Naive thymus-derived CD4-positive, alpha-beta T cell (primary cell): ENCODE measurements around the gene TMOD4. TPM values are rescaled to one million over a fixed set of nuclear protein-coding genes. Genes with fewer than 3 reads are reported as not detected.

Experiments used
- ATAC-seq: fragments of 150-1000 bp; cut with Tn5 transposase; 2 replicates; pipeline ENCODE4 v1.10.0; 2021; ENCODE audit warnings: mild to moderate bottlenecking, moderate library complexity
- CTCF ChIA-PET: fragments of 350-600 bp; sonication (Branson Sonifier 250); formaldehyde crosslinking; loops from one replicate; lab custom pipeline; 2021; ENCODE audit warnings: antibody characterized with exemption; lab: Charles Lee
- POLR2A ChIA-PET: fragments of 350-600 bp; sonication (Branson Sonifier 250); formaldehyde crosslinking; loops from one replicate; lab custom pipeline; 2021; ENCODE audit warnings: antibody characterized with exemption, inconsistent platforms; lab: Charles Lee
- DNase-seq, 9 donors: peaks; one replicate each; pipeline versions ENCODE4 v3.0.0 to v3.0.0-alpha.2; 2020 to 2022; ENCODE audit warnings: mixed read lengths in 1 of 9
- H3K27ac ChIP-seq: one replicate; pipeline ENCODE4 v1.7.0; 2013; ENCODE audit warnings: mild to moderate bottlenecking, low read depth, low read length, moderate library complexity
- H3K27me3 ChIP-seq, 2 donors: one replicate each; pipeline ENCODE4 v1.7.0; 2013; ENCODE audit warnings: low read length in 2 of 2, mild to moderate bottlenecking in 2 of 2, moderate library complexity in 2 of 2; ENCODE audit not compliant: control insufficient read depth in 2 of 2, insufficient read depth in 2 of 2
- H3K36me3 ChIP-seq, 3 experiments: 1 replicate in 2 of 3; 2 replicates in 1 of 3; pipeline ENCODE4 v1.7.0; 2013; ENCODE audit warnings: low read length in 3 of 3, mild to moderate bottlenecking in 3 of 3, moderate library complexity in 1 of 3; ENCODE audit not compliant: insufficient read depth in 3 of 3, control insufficient read depth in 2 of 3
- H3K4me1 ChIP-seq, 2 donors: one replicate each; pipeline ENCODE4 v1.7.0; 2013; ENCODE audit warnings: low read length in 2 of 2, mild to moderate bottlenecking in 2 of 2, moderate library complexity in 1 of 2; ENCODE audit not compliant: control insufficient read depth in 2 of 2, insufficient read depth in 2 of 2
- H3K4me3 ChIP-seq: 2 replicates; pipeline ENCODE4 v1.7.0; 2013; ENCODE audit warnings: mild to moderate bottlenecking, low read length
- H3K9me3 ChIP-seq, 3 experiments: 1 replicate in 2 of 3; 2 replicates in 1 of 3; pipeline ENCODE4 v1.7.0; 2013; ENCODE audit warnings: low read length in 3 of 3; ENCODE audit not compliant: control insufficient read depth in 2 of 3
- H3K27ac Mint-ChIP-seq, 9 donors: one replicate each; pipeline ENCODE4 v1.8.0; 2020 to 2022; ENCODE audit warnings: mixed read lengths in 9 of 9, mild to moderate bottlenecking in 8 of 9, moderate library complexity in 5 of 9, inconsistent platforms in 2 of 9
- H3K27me3 Mint-ChIP-seq, 5 donors: one replicate each; pipeline ENCODE4 v1.8.0; 2021 to 2022; ENCODE audit warnings: mixed read lengths in 5 of 5, mild to moderate bottlenecking in 1 of 5
- H3K36me3 Mint-ChIP-seq, 5 donors: one replicate each; pipeline ENCODE4 v1.8.0; 2020 to 2022; ENCODE audit warnings: mixed read lengths in 5 of 5, mild to moderate bottlenecking in 3 of 5, inconsistent platforms in 1 of 5
- H3K4me1 Mint-ChIP-seq, 7 donors: one replicate each; pipeline ENCODE4 v1.8.0; 2020 to 2022; ENCODE audit warnings: mixed read lengths in 7 of 7, mild to moderate bottlenecking in 3 of 7, inconsistent platforms in 1 of 7
- H3K4me3 Mint-ChIP-seq, 10 donors: one replicate each; pipeline ENCODE4 v1.8.0; 2020 to 2022; ENCODE audit warnings: mild to moderate bottlenecking in 10 of 10, mixed read lengths in 10 of 10, moderate library complexity in 6 of 10, inconsistent platforms in 2 of 10
- H3K9me3 Mint-ChIP-seq, 11 donors: one replicate each; pipeline ENCODE4 v1.8.0; 2020 to 2022; ENCODE audit warnings: mixed read lengths in 11 of 11, mild to moderate bottlenecking in 4 of 11, inconsistent platforms in 1 of 11, moderate library complexity in 1 of 11
- intact Hi-C, 2 donors: fragments of 100-400 bp; cut with micrococcal nuclease; formaldehyde crosslinking; loops; one replicate each; pipeline ENCODE4 v1.15.1; 2023
- polyA plus RNA-seq, 2 donors: library from polyadenylated mRNA; unstranded; fragments of 300-500 nt; fragmentation: Illumina TruSeq; gene quantifications; one replicate each; pipeline ENCODE4 v1.2.3, GENCODE V29; 2021
- total RNA-seq, 6 experiments: library from RNA in 5 of 6; stranded (reverse) in 5 of 6; gene quantifications; 1 replicate in 5 of 6; 2 replicates in 1 of 6; pipeline ENCODE4 v1.2.3 and lab custom pipeline; 2021 to 2026

The TMOD4 gene
- total and polyA plus RNA-seq, 7 experiments from 2014 or later = 0.73 to 5.4 (median 3.6) TPM; not detected in 1

DNA sequence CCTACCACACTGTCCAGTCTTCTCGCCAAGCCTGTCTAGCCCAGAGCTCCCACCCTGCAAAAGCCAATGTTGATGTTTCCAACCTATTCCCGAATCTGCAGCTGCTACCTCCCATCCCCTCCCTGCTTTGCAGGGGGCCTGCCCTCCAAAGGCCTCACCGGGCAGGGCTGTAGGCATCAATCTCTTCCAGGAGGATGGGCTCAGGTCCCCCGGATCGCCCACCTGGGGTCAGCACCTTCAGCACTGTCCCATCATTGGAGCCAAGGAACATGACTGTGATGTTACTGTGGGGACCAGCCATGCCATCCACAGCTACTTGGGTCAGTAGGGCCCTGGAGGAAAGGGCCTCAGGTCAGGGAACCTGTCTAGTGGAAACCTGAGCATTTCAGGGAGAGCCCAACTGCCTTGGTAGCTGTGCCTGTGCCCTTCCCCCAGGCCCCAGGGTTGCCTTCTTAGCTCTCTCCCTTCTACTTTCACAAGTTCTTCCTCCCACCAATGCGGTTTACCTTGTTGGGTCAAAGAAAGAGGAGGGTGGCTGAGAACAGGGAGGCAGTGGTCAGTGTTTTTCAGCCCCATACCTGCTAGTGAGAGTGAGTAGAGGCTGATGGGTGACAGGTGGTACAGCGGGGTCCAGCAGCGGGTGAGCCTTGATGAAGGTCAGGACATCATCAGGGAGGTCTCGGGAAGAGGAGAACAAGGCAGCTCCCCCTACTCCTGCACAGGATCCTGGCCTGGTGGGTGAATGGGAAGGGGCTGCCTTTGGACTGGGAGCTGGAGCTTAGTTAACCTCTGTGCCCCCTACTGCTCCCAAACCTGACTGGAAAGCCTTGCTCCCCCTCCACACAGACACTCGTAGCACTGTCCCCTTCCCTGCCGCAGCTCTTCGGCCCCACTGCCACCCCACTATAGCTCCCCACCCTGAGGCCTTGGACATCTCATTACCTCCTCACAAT is 40.1 kb downstream of the TMOD4 start:
- Mint-ChIP-seq H3K4me3 (no peak overlapping the region), H3K9me3 (peaks cover 0 to 3% (median 0%) of the 10 kb centered on the region in 11 donors), H3K27me3 (peaks cover 0 to 7% (median 0%) of the 10 kb centered on the region in 5 donors), H3K36me3 (peaks cover 0 to 8% (median 5%) of the 10 kb centered on the region in 5 donors), H3K4me1 (peaks cover 8 to 11% (median 9%) of the 10 kb centered on the region in 7 donors), H3K27ac (no peak overlapping the region)
- Histone ChIP-seq H3K4me1 (peaks cover 0 to 4% of the 10 kb centered on the region in 2 donors), H3K9me3 (no peaks in the 10 kb centered on the region), H3K27me3 (no peaks in the 10 kb centered on the region), H3K4me3 (no peak overlapping the region), H3K36me3 (no peaks in the 10 kb centered on the region), H3K27ac (no peak overlapping the region)
- POLR2A ChIA-PET = interaction anchor here (0.7 to 1.2 kb wide), 2 partner anchors 21 to 24 kb away, joined by 3 read pairs; partner anchors contain the start of gene TNFAIP8L2
- intact Hi-C loops = no loop called here
- DNase-seq (no peak), ATAC-seq (no peak)
- CTCF ChIA-PET = interaction anchor here (0.8 kb wide), 1 partner anchor 855 kb away, joined by 4 read pairs; no protein-coding TSS in a partner anchor

DNA sequence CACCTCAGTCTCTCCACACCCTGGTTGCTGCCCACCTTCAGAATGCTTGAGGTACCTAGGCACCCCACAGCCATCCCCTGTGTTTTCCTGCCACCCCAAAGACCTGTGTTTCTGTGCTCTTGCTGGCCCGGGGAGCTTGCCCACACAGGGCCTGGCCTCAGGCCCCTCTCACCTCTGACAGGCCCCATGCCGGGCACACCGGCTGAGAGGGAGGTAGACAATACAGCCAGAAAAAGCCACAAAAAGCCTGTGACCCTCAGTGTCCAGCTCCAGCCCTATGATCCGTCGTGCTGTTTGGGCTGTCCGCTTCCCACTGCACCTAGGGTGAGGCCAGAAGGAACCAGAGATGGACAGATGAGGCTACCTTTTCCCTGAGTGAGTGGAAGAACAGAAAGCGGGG is 40.8 kb downstream of the TMOD4 start:
- no peaks in the 10 kb centered on the region for H3K36me3 ChIP-seq
- ATAC-seq (no peak), DNase-seq (no peak)
- H3K27ac ChIP-seq = no peak overlapping the region
- peaks cover 0 to 3% (median 0%) of the 10 kb centered on the region in 11 donors for H3K9me3 Mint-ChIP-seq
- H3K27me3 ChIP-seq = no peaks in the 10 kb centered on the region
- peaks cover 8 to 15% (median 11%) of the 10 kb centered on the region in 7 donors for H3K4me1 Mint-ChIP-seq
- ChIA-PET POLR2A (interaction anchor here (0.6 to 1.0 kb wide), 4 partner anchors 9 to 451 kb away, joined by 3 to 6 read pairs (median 3); partner anchors contain the start of gene SEMA6C), CTCF (interaction anchor here (0.5 to 0.7 kb wide), 2 partner anchors 131 to 162 kb away, joined by 3 to 4 read pairs; no protein-coding TSS in a partner anchor)
- H3K4me3 Mint-ChIP-seq = no peak overlapping the region
- H3K36me3 Mint-ChIP-seq = peaks cover 0 to 8% (median 5%) of the 10 kb centered on the region in 5 donors
- H3K4me3 ChIP-seq = no peak overlapping the region
- H3K27ac Mint-ChIP-seq = peak overlapping the region in 3 of 9 donors; percentile 48 to 65 (median 62)
- peaks cover 0 to 12% (median 0%) of the 10 kb centered on the region in 5 donors for H3K27me3 Mint-ChIP-seq
- peaks cover 0 to 4% of the 10 kb centered on the region in 2 donors for H3K4me1 ChIP-seq
- H3K9me3 ChIP-seq = no peaks in the 10 kb centered on the region
- intact Hi-C loops = no loop called here

DNA sequence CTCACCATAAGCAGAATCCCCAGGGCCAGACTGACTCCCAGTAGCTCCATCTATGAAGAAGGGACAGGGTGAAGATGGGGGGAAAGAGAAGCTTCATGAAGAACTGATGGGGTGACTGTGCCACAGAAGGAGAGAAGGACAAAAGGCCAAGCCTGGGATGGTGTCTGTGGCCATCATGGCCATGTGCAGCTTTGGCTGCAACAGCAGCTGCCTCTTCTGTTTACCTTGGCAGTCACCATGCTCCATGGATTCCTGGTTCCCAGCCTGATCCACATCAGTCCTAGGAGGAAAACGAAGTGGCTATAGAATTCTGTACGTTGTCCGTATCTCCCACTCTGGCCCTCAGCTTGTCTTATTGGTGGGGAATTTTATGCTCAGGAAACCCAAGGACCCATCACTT is 41.4 kb downstream of the TMOD4 start:
- DNase-seq (no peak), ATAC-seq (no peak)
- ChIA-PET POLR2A (interaction anchor here (0.6 to 1.0 kb wide), 3 partner anchors 8 to 451 kb away, joined by 3 to 6 read pairs (median 3); partner anchors contain the start of gene SEMA6C), CTCF (interaction anchor here (0.5 to 1.2 kb wide), 3 partner anchors 83 to 163 kb away, joined by 3 to 4 read pairs (median 3); no protein-coding TSS in a partner anchor)
- H3K4me3 Mint-ChIP-seq = peak overlapping the region in 3 of 10 donors; percentile 4 to 28 (median 17)
- H3K27me3 Mint-ChIP-seq = peaks cover 0 to 12% (median 0%) of the 10 kb centered on the region in 5 donors
- H3K9me3 ChIP-seq = no peaks in the 10 kb centered on the region
- H3K4me1 Mint-ChIP-seq = peaks cover 8 to 15% (median 11%) of the 10 kb centered on the region in 7 donors
- H3K27ac Mint-ChIP-seq = peak overlapping the region in 2 of 9 donors; percentile 60 to 65
- H3K27ac ChIP-seq = no peak overlapping the region
- H3K27me3 ChIP-seq = no peaks in the 10 kb centered on the region
- peaks cover 0 to 8% (median 5%) of the 10 kb centered on the region in 5 donors for H3K36me3 Mint-ChIP-seq
- no peak overlapping the region for H3K4me3 ChIP-seq
- no peaks in the 10 kb centered on the region for H3K36me3 ChIP-seq
- peaks cover 0 to 4% of the 10 kb centered on the region in 2 donors for H3K4me1 ChIP-seq
- peaks cover 0 to 3% (median 0%) of the 10 kb centered on the region in 11 donors for H3K9me3 Mint-ChIP-seq
- intact Hi-C loops = no loop called here

DNA sequence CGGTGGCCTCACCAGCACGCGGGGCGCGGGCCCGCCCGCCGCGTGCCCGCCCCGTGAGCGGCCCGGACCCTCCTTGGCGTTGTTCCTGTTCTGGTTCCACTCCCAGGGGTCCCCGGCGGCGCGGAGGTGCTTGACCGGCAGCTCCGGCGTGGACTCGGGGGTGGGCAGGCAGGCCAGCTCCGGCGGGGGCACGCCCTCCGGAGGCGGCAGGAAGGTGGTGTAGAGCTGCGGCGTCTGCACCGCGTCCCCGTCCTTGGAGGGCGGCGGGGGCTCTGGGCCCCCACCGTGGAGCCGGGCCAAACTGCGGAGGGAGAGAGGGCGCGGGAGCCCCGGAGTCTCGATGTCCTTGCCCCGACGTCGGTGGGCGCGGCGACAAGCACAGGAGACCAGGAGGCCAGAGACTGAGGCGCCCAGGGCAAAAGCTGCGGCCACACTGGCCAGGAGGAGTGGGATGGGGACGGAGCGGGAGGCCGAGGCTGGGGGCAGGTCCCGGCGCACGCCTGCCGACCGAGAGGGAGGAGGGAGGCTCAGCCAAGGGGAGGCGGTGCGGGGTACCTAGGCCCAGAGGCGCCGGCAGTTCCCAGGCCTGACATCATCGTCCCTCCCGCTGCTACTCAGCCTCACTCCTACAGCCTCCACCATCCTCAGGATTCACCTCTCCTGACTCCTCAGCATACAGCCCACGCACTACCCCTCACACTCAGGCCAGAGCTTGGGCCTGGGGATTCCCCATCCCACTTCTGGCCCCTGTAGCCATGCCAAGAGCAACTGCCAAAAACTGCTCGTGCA is 42.6 kb downstream of the TMOD4 start:
- no peaks in the 10 kb centered on the region for H3K36me3 ChIP-seq
- H3K27me3 ChIP-seq = no peaks in the 10 kb centered on the region
- Mint-ChIP-seq H3K4me3 (peak overlapping the region in 4 of 10 donors; percentile 48 to 75 (median 68)), H3K27me3 (peaks cover 0 to 12% (median 0%) of the 10 kb centered on the region in 5 donors), H3K9me3 (peaks cover 0 to 3% (median 0%) of the 10 kb centered on the region in 11 donors), H3K27ac (no peak overlapping the region), H3K36me3 (peaks cover 0 to 8% (median 5%) of the 10 kb centered on the region in 5 donors), H3K4me1 (peaks cover 8 to 15% (median 11%) of the 10 kb centered on the region in 7 donors)
- H3K4me3 ChIP-seq = no peak overlapping the region
- H3K27ac ChIP-seq = no peak overlapping the region
- DNase-seq (no peak), ATAC-seq (no peak)
- no peaks in the 10 kb centered on the region for H3K9me3 ChIP-seq
- intact Hi-C loops = no loop called here
- peaks cover 0 to 4% of the 10 kb centered on the region in 2 donors for H3K4me1 ChIP-seq
- ChIA-PET CTCF (interaction anchor here (0.5 to 1.2 kb wide), 4 partner anchors 19 to 295 kb away, joined by 3 read pairs; no protein-coding TSS in a partner anchor), POLR2A (interaction anchor here (1.1 kb wide), 1 partner anchor 11 kb away, joined by 3 read pairs; no protein-coding TSS in a partner anchor)

DNA sequence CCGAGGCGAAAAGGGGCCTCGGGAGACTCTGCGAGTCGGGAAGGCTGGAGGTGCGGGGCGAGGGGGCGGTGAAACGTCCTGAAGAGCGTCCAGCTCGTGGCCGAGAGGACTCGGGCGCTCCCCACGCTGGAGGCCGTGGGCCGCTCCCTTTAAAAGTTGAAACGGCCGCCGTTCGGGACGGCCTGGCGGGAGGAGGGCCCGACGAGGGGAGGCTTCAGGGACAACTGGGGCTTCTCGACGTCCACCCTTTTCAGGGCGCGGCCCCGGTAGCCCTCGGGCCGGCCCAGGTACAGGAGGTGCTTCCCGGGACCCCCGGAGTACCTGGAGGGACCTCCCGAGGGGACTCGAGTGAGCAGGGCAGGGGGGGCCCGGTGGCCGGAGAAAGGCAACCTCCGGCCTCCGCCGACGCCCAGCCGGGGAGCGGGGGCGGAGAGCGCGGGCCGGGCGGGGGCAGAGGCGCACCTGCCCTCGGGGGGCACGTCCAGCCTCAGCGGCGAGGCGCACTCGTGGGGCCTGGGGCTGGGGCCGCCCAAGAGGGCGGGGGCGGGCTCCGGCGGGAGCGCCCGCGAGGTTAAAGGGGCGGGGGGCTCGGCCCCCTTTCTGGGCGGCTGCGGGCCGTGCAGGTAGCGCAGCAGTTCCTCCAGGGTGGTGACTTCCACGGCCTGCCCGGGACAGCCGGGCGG is 43.3 kb downstream of the TMOD4 start:
- H3K36me3 ChIP-seq = no peaks in the 10 kb centered on the region
- H3K4me1 Mint-ChIP-seq = peaks cover 8 to 15% (median 11%) of the 10 kb centered on the region in 7 donors
- intact Hi-C loops = no loop called here
- H3K4me3 ChIP-seq = no peak overlapping the region
- no peak for DNase-seq
- no peaks in the 10 kb centered on the region for H3K27me3 ChIP-seq
- no peak overlapping the region for H3K27ac ChIP-seq
- peaks cover 0 to 3% (median 0%) of the 10 kb centered on the region in 11 donors for H3K9me3 Mint-ChIP-seq
- no peak overlapping the region for H3K27ac Mint-ChIP-seq
- H3K4me1 ChIP-seq = peaks cover 0 to 4% of the 10 kb centered on the region in 2 donors
- CTCF ChIA-PET = interaction anchor here (0.5 to 1.0 kb wide), 3 partner anchors 20 to 33 kb away, joined by 3 read pairs; no protein-coding TSS in a partner anchor
- H3K9me3 ChIP-seq = no peaks in the 10 kb centered on the region
- H3K4me3 Mint-ChIP-seq = peak overlapping the region in 3 of 10 donors; percentile 34 to 88 (median 81)
- ATAC-seq = no peak
- peaks cover 0 to 12% (median 0%) of the 10 kb centered on the region in 5 donors for H3K27me3 Mint-ChIP-seq
- peaks cover 0 to 8% (median 5%) of the 10 kb centered on the region in 5 donors for H3K36me3 Mint-ChIP-seq
- POLR2A ChIA-PET = interaction anchor here (0.6 to 1.8 kb wide), 3 partner anchors 11 to 31 kb away, joined by 3 to 6 read pairs (median 3); no protein-coding TSS in a partner anchor
